Ishikawa (cell line): ENCODE measurements around the gene AEBP1.

ENCODE experiments used
- CEBPB ChIP-seq: IDR thresholded peaks from 2 replicates; pipeline ENCODE4 v1.6.1; 2012
- CREB1 ChIP-seq: IDR thresholded peaks from 2 replicates; pipeline ENCODE4 v1.6.1; 2012; ENCODE audit warnings: low read depth
- EGR1 ChIP-seq: IDR thresholded peaks from 2 replicates; pipeline ENCODE4 v1.6.1; 2012
- EP300 ChIP-seq: IDR thresholded peaks from 2 replicates; pipeline ENCODE4 v1.6.1; 2012; ENCODE audit warnings: borderline replicate concordance
- FOXM1 ChIP-seq: IDR thresholded peaks from 2 replicates; pipeline ENCODE4 v1.6.1; 2012; ENCODE audit warnings: low read depth, borderline replicate concordance
- MAX ChIP-seq: IDR thresholded peaks from 2 replicates; pipeline ENCODE4 v1.6.1; 2012
- NFIC ChIP-seq: IDR thresholded peaks from 2 replicates; pipeline ENCODE4 v1.6.1; 2012
- RAD21 ChIP-seq: IDR thresholded peaks from 2 replicates; pipeline ENCODE4 v1.6.1; 2012; ENCODE audit warnings: low read depth
- REST ChIP-seq: IDR thresholded peaks from 2 replicates; pipeline ENCODE4 v1.6.1; 2012; ENCODE audit warnings: low read depth, mild to moderate bottlenecking
- TAF1 ChIP-seq: IDR thresholded peaks from 2 replicates; pipeline ENCODE4 v1.6.1; 2012; ENCODE audit warnings: low read depth, mild to moderate bottlenecking
- TCF12 ChIP-seq: IDR thresholded peaks from 2 replicates; pipeline ENCODE4 v1.6.1; 2012; ENCODE audit warnings: low read depth
- TEAD4 ChIP-seq: IDR thresholded peaks from 2 replicates; pipeline ENCODE4 v1.6.1; 2012
- USF1 ChIP-seq: IDR thresholded peaks from 2 replicates; pipeline ENCODE4 v1.6.1; 2012
- YY1 ChIP-seq: IDR thresholded peaks from 2 replicates; pipeline ENCODE4 v1.6.1; 2012; ENCODE audit warnings: low read depth
- ZBTB7A ChIP-seq: IDR thresholded peaks from 2 replicates; pipeline ENCODE4 v1.6.1; 2012; ENCODE audit warnings: low read depth

Gene AEBP1

GRCh38 chr7:44079331-44080021, 24.7 kb upstream of the AEBP1 start:
- TF ChIP-seq NFIC (no peak), TEAD4 (no peak), FOXM1 (no peak), USF1 (no peak), CREB1 (no peak), TCF12 (no peak)

GRCh38 chr7:44080118-44080517, 24.0 kb upstream of the AEBP1 start:
- TF ChIP-seq EGR1 (no peak), TCF12 (no peak), CEBPB (no peak), MAX (no peak), ZBTB7A (no peak), YY1 (no peak), CREB1 (no peak), RAD21 (no peak), USF1 (no peak), EP300 (no peak), TEAD4 (no peak)

- TF ChIP-seq EP300 (no peak), USF1 (no peak), EGR1 (no peak), NFIC (no peak), TCF12 (no peak), REST (no peak), TEAD4 (no peak), FOXM1 (no peak), MAX (no peak), ZBTB7A (no peak), YY1 (no peak), TAF1 (no peak)
Measured at GRCh38 chr7:44080686-44081265, 23.4 kb upstream of the AEBP1 start.

GRCh38 chr7:44081266-44081748, 22.8 kb upstream of the AEBP1 start:
- TF ChIP-seq EP300 (no peak), CEBPB (no peak)

GRCh38 chr7:44082541-44083207, 21.5 kb upstream of the AEBP1 start:
- no peak for TF ChIP-seq FOXM1
- no peak for TF ChIP-seq USF1
- TF ChIP-seq NFIC: no peak
- peak; percentile 85 for TF ChIP-seq MAX
- no peak for TF ChIP-seq REST
- TF ChIP-seq ZBTB7A: peak; percentile 89
- TF ChIP-seq YY1: no peak
- TF ChIP-seq EGR1: no peak
- TF ChIP-seq TAF1: no peak; the same call in 1 of the 2 replicates
- TF ChIP-seq RAD21: no peak
- TF ChIP-seq TEAD4: no peak
- TF ChIP-seq CREB1: no peak
- TF ChIP-seq EP300: no peak
- 0 out of 2 replicates have a peak, but pooled peaks have one; percentile 15 for TF ChIP-seq TCF12
